Spleen (tissue), 11 donors: ENCODE results near the gene STARD7. TPM values are rescaled to one million over a fixed set of nuclear protein-coding genes. Genes with fewer than 3 reads are reported as not detected.
A peak's percentile ranks its signal among the peaks of the same experiment; 100 is the strongest.
"Not testable (repeated sequence)": the region's sequence is repeated elsewhere in the genome, so short reads cannot be mapped to it uniquely, and the experiment has no call there.

ENCODE experiments used
- DNase-seq: peaks from one replicate; pipeline ENCODE4 v3.0.0-alpha.2; 2020
- H3K27ac ChIP-seq, 8 donors: fragments of 200-600 bp; sonication (generic) in 7 of 8; 1 replicate in 4 of 8; 2 replicates in 4 of 8; pipeline versions ENCODE4 v1.5.0 to v1.8.0; 2016 to 2021; ENCODE audit warnings: inconsistent platforms in 4 of 8, mild to moderate bottlenecking in 4 of 8, moderate library complexity in 1 of 8
- H3K27me3 ChIP-seq, 7 donors: fragments of 200-600 bp; sonication (generic) in 6 of 7; replicated peaks in 1 of 7; 1 replicate in 4 of 7; 2 replicates in 3 of 7; pipeline versions ENCODE4 v1.5.0 to v1.8.0; 2016 to 2021; ENCODE audit warnings: inconsistent platforms in 3 of 7, mild to moderate bottlenecking in 1 of 7
- H3K36me3 ChIP-seq, 6 donors: fragments of 200-600 bp; sonication (generic) in 5 of 6; 1 replicate in 4 of 6; 2 replicates in 2 of 6; pipeline versions ENCODE4 v1.5.0 to v1.8.0; 2016 to 2021; ENCODE audit warnings: inconsistent platforms in 2 of 6
- H3K4me1 ChIP-seq, 6 donors: fragments of 200-600 bp; sonication (generic) in 5 of 6; 1 replicate in 3 of 6; 2 replicates in 3 of 6; pipeline versions ENCODE4 v1.5.0 to v1.8.0; 2016 to 2021; ENCODE audit warnings: inconsistent platforms in 3 of 6
- H3K4me3 ChIP-seq, 8 donors: fragments of 200-600 bp; sonication (generic) in 7 of 8; 1 replicate in 4 of 8; 2 replicates in 4 of 8; pipeline versions ENCODE4 v1.5.0 to v1.8.0; 2016 to 2021; ENCODE audit warnings: inconsistent platforms in 4 of 8, mild to moderate bottlenecking in 4 of 8, moderate library complexity in 2 of 8
- H3K9me3 ChIP-seq, 8 donors: fragments of 200-600 bp; sonication (generic) in 7 of 8; 1 replicate in 4 of 8; 2 replicates in 4 of 8; pipeline versions ENCODE4 v1.5.0 to v1.8.0; 2016 to 2021; ENCODE audit warnings: inconsistent platforms in 4 of 8
- CTCF ChIP-seq, 11 experiments: fragments of 200-600 bp in 7 of 11; fragments of 450-650 bp in 4 of 11; sonication (generic) in 4 of 11; IDR thresholded peaks in 8 of 11; conservative IDR thresholded peaks in 3 of 11; 1 replicate in 7 of 11; 2 replicates in 4 of 11; pipeline versions ENCODE4 v1.4.0 to v1.8.0; 2016 to 2021; ENCODE audit warnings: antibody characterized with exemption in 11 of 11, inconsistent platforms in 4 of 11, mild to moderate bottlenecking in 1 of 11
- POLR2A ChIP-seq, 3 donors: fragments of 450-650 bp; IDR thresholded peaks; one replicate each; pipeline ENCODE4 v1.5.1; 2017; ENCODE audit warnings: antibody characterized with exemption in 3 of 3, mild to moderate bottlenecking in 1 of 3
- POLR2AphosphoS5 ChIP-seq, 3 donors: sonication (generic); formaldehyde crosslinking; IDR thresholded peaks; one replicate each; pipeline ENCODE4 v1.5.1; 2017; ENCODE audit warnings: antibody characterized with exemption in 3 of 3
- WGBS, 5 donors: extraction: QIAGEN DNeasy Blood & Tissue Kit in 3 of 5; methylation state at CpG; one replicate each; pipeline versions ENCODE4 v1.1.5 to v1.1.7; 2013 to 2018; 5-methylcytosine and 5-hydroxymethylcytosine counted together
- intact Hi-C: fragments of 100-400 bp; cut with DNase I; formaldehyde crosslinking; loops from one replicate; pipeline ENCODE4 v1.15.0; 2023; ENCODE audit warnings: low total_unique reads
- polyA plus RNA-seq, 3 donors: library from polyadenylated mRNA; stranded (reverse); fragments of 200-250 nt; gene quantifications; one replicate each; pipeline ENCODE4 v1.2.1, GENCODE V29; 2013
- total RNA-seq, 7 donors: library from RNA; depleted of rRNA in 3 of 7; stranded (reverse); fragments of >200 nt in 3 of 7; fragmentation: NEBNext Ultra II Directional in 4 of 7; extraction: Animal tissue kit (Norgen Biotek cat#: 25700) in 4 of 7; gene quantifications; one replicate each; pipeline versions ENCODE4 v1.1.0 to v1.2.1, GENCODE V29; 2016 to 2021
- donor health status: healthy with polysubstance abuse.
- donor health status: DM: no; HTN: no; CAD: no; lungs with moderate emphysema.
- donor health status: DM: no; HTN: no; CAD: no.
- donor health status: Bipolar disorder and iron deficiency.
- donor health status: healthy.
- donor health status: DM: no; HTN: no; CAD: no.
- donor health status: DM: yes; HTN: yes; CAD: no.

Gene STARD7
- total and polyA plus RNA-seq, 10 donors, result 45.1 to 174 (median 108) TPM

- intact Hi-C loops, result no loop called here
- H3K27me3 ChIP-seq, result no peaks in the 10 kb centered on the region
- peak overlapping the region; percentile 58 to 91 (median 67) for H3K4me3 ChIP-seq
- 58 to 75% (median 68%) methylated on average over 4 to 23 of the region's 23 CpGs for WGBS, 5 donors
- DNase-seq, result peak; percentile 84
- no peaks in the 10 kb centered on the region for H3K9me3 ChIP-seq
- TF ChIP-seq POLR2A (IDR thresholded peaks at IDR 0.05) (no peak), CTCF (IDR thresholded peaks at IDR 0.05 in 8 of 11, conservative IDR thresholded peaks at IDR 0.05 in 3 of 11) (peak in 8 of 11 experiments; percentile 18 to 54 (median 27)), POLR2AphosphoS5 (IDR thresholded peaks at IDR 0.05) (peak; percentile 30 to 43 (median 41))
- peaks cover 0 to 33% (median 0%) of the 10 kb centered on the region in 6 donors for H3K36me3 ChIP-seq
- peak overlapping the region in 7 of 8 donors; percentile 78 to 95 (median 91) for H3K27ac ChIP-seq
- peaks cover 27 to 88% (median 71%) of the 10 kb centered on the region in 6 donors for H3K4me1 ChIP-seq
Measured at GRCh38 chr2:96143848-96144480, 64.7 kb downstream of the STARD7 start.

DNA sequence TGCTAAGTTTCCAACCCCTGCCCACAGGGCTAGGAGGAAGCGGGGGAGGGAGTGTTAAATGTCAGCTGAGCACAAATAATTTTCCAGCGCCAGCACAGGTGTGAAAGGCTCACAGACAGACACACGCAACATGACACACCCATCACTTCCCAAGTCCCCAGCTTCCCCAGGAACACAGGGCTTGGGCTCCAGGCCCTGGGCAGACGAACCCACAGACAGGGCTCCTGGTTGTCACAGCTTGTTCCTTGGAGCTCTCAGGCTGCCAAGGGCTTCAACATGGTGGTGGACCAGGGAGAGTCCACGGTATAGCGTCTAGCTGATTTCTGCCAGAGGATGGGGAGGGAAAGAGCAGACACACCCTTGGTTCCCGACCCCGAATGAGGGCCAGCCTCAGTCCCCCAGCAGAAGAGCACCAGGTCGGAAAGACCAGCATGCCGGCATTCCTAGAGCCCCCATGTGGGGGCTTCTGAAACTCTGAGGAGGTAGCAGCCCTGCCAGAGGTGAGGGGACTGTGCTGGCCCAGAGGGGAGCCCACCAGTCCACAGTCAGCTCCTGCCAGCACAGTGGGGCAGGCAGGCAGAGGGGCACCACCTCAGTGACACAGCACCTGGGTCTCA lies 65.3 kb downstream of the STARD7 start:
- Histone ChIP-seq H3K9me3 (no peaks in the 10 kb centered on the region), H3K4me1 (peaks cover 27 to 87% (median 67%) of the 10 kb centered on the region in 6 donors), H3K27ac (peak overlapping the region in 7 of 8 donors; percentile 51 to 95 (median 91)), H3K4me3 (peak overlapping the region; percentile 58 to 91 (median 67)), H3K36me3 (peaks cover 0 to 33% (median 0%) of the 10 kb centered on the region in 6 donors), H3K27me3 (no peaks in the 10 kb centered on the region)
- peak in 2 of 3 donors; percentile 24 to 53 for TF ChIP-seq POLR2AphosphoS5 (IDR thresholded peaks at IDR 0.05)
- TF ChIP-seq POLR2A (IDR thresholded peaks at IDR 0.05), result no peak
- 64 to 77% (median 69%) methylated on average over 4 to 10 of the region's 10 CpGs for WGBS, 5 donors
- DNase-seq, result peak; percentile 66
- intact Hi-C loops, result no loop called here

DNA sequence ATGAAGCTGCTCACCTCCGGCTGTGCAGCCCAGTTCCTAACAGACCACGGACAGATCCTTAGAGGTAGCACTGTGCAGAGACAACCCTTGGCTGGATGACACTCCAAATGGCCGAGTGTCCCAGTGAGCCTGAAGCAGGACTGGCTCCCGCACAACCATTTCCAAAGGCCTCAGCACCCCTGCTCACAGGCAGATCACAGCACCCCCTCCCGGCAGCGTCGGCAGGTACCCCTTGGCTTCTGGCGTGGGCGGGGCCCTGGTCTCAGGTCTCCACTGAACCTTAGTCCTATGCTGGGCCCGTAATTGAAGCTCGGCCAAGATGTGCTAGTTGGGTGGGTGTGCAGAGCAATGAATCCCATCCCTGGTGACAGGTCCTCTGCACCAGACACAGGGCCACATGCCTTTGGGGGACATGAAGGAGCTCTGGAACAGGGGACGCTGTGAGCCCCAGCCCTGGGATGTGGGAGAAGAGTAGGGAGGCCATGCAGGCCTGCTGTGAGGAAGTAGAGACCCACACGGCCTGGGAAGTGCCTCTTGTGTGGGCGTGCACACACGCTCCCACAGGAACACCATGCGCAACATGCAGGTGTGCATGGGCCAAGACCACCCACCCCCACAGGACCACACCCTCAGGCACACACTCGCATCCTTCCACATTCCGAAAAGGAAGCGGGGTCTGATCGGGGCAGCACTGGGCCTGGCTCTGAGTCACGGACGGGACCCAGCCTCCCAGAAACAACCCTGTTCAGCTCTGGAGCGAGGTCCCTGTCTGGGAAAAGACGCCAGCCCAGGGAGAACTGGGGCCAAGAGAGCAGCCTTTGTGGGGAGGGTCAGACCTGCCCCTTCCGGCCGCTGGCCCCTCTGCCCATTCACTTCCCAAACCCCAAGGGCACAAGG lies 66.2 kb downstream of the STARD7 start:
- Histone ChIP-seq H3K4me1 (peaks cover 18 to 86% (median 58%) of the 10 kb centered on the region in 6 donors), H3K27ac (peak overlapping the region in 7 of 8 donors; percentile 4 to 95 (median 91)), H3K36me3 (peaks cover 0 to 33% (median 0%) of the 10 kb centered on the region in 6 donors), H3K27me3 (no peaks in the 10 kb centered on the region), H3K4me3 (peak overlapping the region in 6 of 8 donors; percentile 58 to 91 (median 69)), H3K9me3 (no peaks in the 10 kb centered on the region)
- TF ChIP-seq POLR2A (IDR thresholded peaks at IDR 0.05), result no peak
- TF ChIP-seq CTCF (IDR thresholded peaks at IDR 0.05 in 8 of 11, conservative IDR thresholded peaks at IDR 0.05 in 3 of 11), result peak in 6 of 11 experiments; percentile 17 to 46 (median 34)
- peak; percentile 61 to 77 (median 76) for TF ChIP-seq POLR2AphosphoS5 (IDR thresholded peaks at IDR 0.05)
- WGBS, 5 donors, result 65 to 82% (median 76%) methylated on average over 15 to 26 of the region's 26 CpGs
- intact Hi-C loops, result no loop called here
- peak; percentile 84 for DNase-seq

DNA sequence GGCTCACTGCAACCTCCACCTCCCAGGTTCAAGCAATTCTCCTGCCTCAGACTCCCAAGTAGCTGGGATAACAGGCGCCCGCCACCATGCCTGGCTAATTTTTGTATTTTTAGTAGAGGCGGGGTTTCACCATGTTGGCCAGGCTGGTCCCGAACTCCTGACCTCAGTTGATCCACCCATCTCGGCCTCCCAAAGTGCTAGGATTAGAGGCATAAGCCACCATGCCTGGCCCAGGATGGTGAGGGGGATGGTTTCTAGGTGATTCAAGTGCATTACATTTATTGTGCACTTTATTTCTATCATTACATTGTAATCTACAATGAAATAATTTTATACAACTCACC lies 67.0 kb downstream of the STARD7 start:
- DNase-seq, result peak; percentile 35
- intact Hi-C loops, H3K27me3 ChIP-seq, H3K9me3 ChIP-seq: not testable (repeated sequence)
- Histone ChIP-seq H3K4me1 (peaks cover 10 to 78% (median 50%) of the 10 kb centered on the region in 6 donors), H3K27ac (peak overlapping the region in 2 of 8 donors; percentile 92 to 95), H3K36me3 (peaks cover 0 to 33% (median 0%) of the 10 kb centered on the region in 6 donors), H3K4me3 (peak overlapping the region in 3 of 8 donors; percentile 67 to 91 (median 73))
- WGBS, 5 donors, result 87 to 97% (median 94%) methylated on average over 5 of the region's 5 CpGs
- TF ChIP-seq POLR2A (IDR thresholded peaks at IDR 0.05), result peak in 1 of 3 donors; percentile 7
- TF ChIP-seq POLR2AphosphoS5 (IDR thresholded peaks at IDR 0.05), result peak in 1 of 3 donors; percentile 2
